ENCODE results near the gene ADCY1.

The ADCY1 gene

GRCh38 chr7:45687721-45688120 lies 113.6 kb downstream of the ADCY1 start:
- TF ChIP-seq CTCF (IDR thresholded peaks at IDR 0.05; ENCODE audit: control insufficient read depth, extremely low read depth, insufficient read depth) = no peak
- no peak overlapping the region for H3K4me3 ChIP-seq (ENCODE audit: low read depth, low read length)
- DNase-seq (ENCODE audit: low read depth) = no peak

GRCh38 chr7:45688382-45688781 lies 114.2 kb downstream of the ADCY1 start:
- H3K4me3 ChIP-seq (ENCODE audit: low read depth, low read length) = no peak overlapping the region

GRCh38 chr7:45689011-45689796 lies 115.0 kb downstream of the ADCY1 start:
- no peak overlapping the region for H3K4me3 ChIP-seq (ENCODE audit: low read depth, low read length)
- no peak for DNase-seq (ENCODE audit: low read depth)
- TF ChIP-seq CTCF (IDR thresholded peaks at IDR 0.05; ENCODE audit: control insufficient read depth, extremely low read depth, insufficient read depth) = no peak

More at GRCh38 chr7:45688382-45688781, 114.2 kb downstream of the ADCY1 start:
- TF ChIP-seq CTCF (IDR thresholded peaks at IDR 0.05; ENCODE audit: control insufficient read depth, extremely low read depth, insufficient read depth) = no peak
- no peak for DNase-seq (ENCODE audit: low read depth)

- no peak for TF ChIP-seq CTCF (IDR thresholded peaks at IDR 0.05; ENCODE audit: control insufficient read depth, extremely low read depth, insufficient read depth)
- H3K4me3 ChIP-seq (ENCODE audit: low read depth, low read length) = no peak overlapping the region
- no peak for DNase-seq (ENCODE audit: low read depth)
Observed at GRCh38 chr7:45689797-45690761, 115.9 kb downstream of the ADCY1 start.

- no peak overlapping the region for H3K4me3 ChIP-seq (ENCODE audit: low read depth, low read length)
- no peak for TF ChIP-seq CTCF (IDR thresholded peaks at IDR 0.05; ENCODE audit: control insufficient read depth, extremely low read depth, insufficient read depth)
- no peak for DNase-seq (ENCODE audit: low read depth)
Observed at GRCh38 chr7:45690762-45691150, 116.6 kb downstream of the ADCY1 start.

- no peak overlapping the region for H3K4me3 ChIP-seq (ENCODE audit: low read depth, low read length)
- no peak for TF ChIP-seq CTCF (IDR thresholded peaks at IDR 0.05; ENCODE audit: control insufficient read depth, extremely low read depth, insufficient read depth)
- DNase-seq (ENCODE audit: low read depth) = peak; percentile 99
Observed at GRCh38 chr7:45691155-45691656, 117.0 kb downstream of the ADCY1 start.
